H9 (cell line): ENCODE data around the gene RPS14. TPM values are rescaled to one million over a fixed set of nuclear protein-coding genes. Genes with fewer than 3 reads are reported as not detected.

Experiments used
- DNase-seq: peaks from one replicate; pipeline ENCODE4 v3.0.0-alpha.2; 2017
- H2AFZ ChIP-seq: one replicate; pipeline ENCODE4 v1.6.1; 2013; ENCODE audit warnings: mild to moderate bottlenecking, low read length, control low read depth, moderate library complexity
- H2AK5ac ChIP-seq: 2 replicates; pipeline ENCODE4 v1.6.1; 2013; ENCODE audit warnings: low read length, control low read depth, mixed read lengths; ENCODE audit not compliant: insufficient read length
- H2BK120ac ChIP-seq: one replicate; pipeline ENCODE4 v1.6.1; 2013; ENCODE audit warnings: low read depth, mild to moderate bottlenecking, low read length, control low read depth, inconsistent platforms; ENCODE audit not compliant: poor library complexity, severe bottlenecking
- H2BK12ac ChIP-seq: 2 replicates; pipeline ENCODE4 v1.6.1; 2013; ENCODE audit warnings: low read length, control low read depth, mixed read lengths, low read depth; ENCODE audit not compliant: insufficient read length
- H2BK15ac ChIP-seq: 2 replicates; pipeline ENCODE4 v1.6.1; 2013; ENCODE audit warnings: low read depth, low read length, control low read depth
- H2BK20ac ChIP-seq: one replicate; pipeline ENCODE4 v1.6.1; 2013; ENCODE audit warnings: low read depth, mild to moderate bottlenecking, low read length, control low read depth, inconsistent platforms; ENCODE audit not compliant: poor library complexity, severe bottlenecking
- H2BK5ac ChIP-seq: 2 replicates; pipeline ENCODE4 v1.6.1; 2013; ENCODE audit warnings: low read length, control low read depth, mixed read lengths; ENCODE audit not compliant: insufficient read length
- H3K14ac ChIP-seq: 2 replicates; pipeline ENCODE4 v1.6.1; 2013; ENCODE audit warnings: low read length, control low read depth; ENCODE audit not compliant: insufficient read depth
- H3K18ac ChIP-seq: 2 replicates; pipeline ENCODE4 v1.6.1; 2013; ENCODE audit warnings: low read depth, mild to moderate bottlenecking, mixed read lengths, low read length, control low read depth; ENCODE audit not compliant: insufficient read length
- H3K23ac ChIP-seq: 2 replicates; pipeline ENCODE4 v1.6.1; 2013; ENCODE audit warnings: low read length, control low read depth, mixed read lengths, low read depth; ENCODE audit not compliant: insufficient read length
- H3K23me2 ChIP-seq: 2 replicates; pipeline ENCODE4 v1.6.1; 2013; ENCODE audit warnings: low read depth, mild to moderate bottlenecking, mixed read lengths, low read length, control low read depth; ENCODE audit not compliant: insufficient read length, poor library complexity, severe bottlenecking
- H3K27ac ChIP-seq: 2 replicates; pipeline ENCODE4 v1.5.1; 2013; ENCODE audit warnings: low read length, control low read depth, mixed read lengths, low read depth; ENCODE audit not compliant: insufficient read length
- H3K27me3 ChIP-seq: 2 replicates; pipeline ENCODE4 v1.6.1; 2013; ENCODE audit warnings: low read length, control low read depth, inconsistent platforms; ENCODE audit not compliant: insufficient read depth
- H3K4ac ChIP-seq: 2 replicates; pipeline ENCODE4 v1.6.1; 2013; ENCODE audit warnings: low read depth, mild to moderate bottlenecking, control low read depth, inconsistent platforms, low read length, moderate library complexity
- H3K4me1 ChIP-seq: 2 replicates; pipeline ENCODE4 v1.6.1; 2013; ENCODE audit warnings: low read length, control low read depth, inconsistent platforms; ENCODE audit not compliant: insufficient read depth
- H3K4me2 ChIP-seq: 2 replicates; pipeline ENCODE4 v1.6.1; 2013; ENCODE audit warnings: low read length, control low read depth, mixed read lengths; ENCODE audit not compliant: insufficient read length, insufficient read depth
- H3K56ac ChIP-seq: 2 replicates; pipeline ENCODE4 v1.6.1; 2013; ENCODE audit warnings: low read depth, mild to moderate bottlenecking, mixed read lengths, low read length, control low read depth; ENCODE audit not compliant: insufficient read length
- H3K79me1 ChIP-seq: 2 replicates; pipeline ENCODE4 v1.6.1; 2013; ENCODE audit warnings: low read depth, mild to moderate bottlenecking, moderate library complexity, low read length, control low read depth, inconsistent platforms; ENCODE audit not compliant: insufficient read depth, poor library complexity, severe bottlenecking
- H3K79me2 ChIP-seq: 2 replicates; pipeline ENCODE4 v1.6.1; 2013; ENCODE audit warnings: low read length, control low read depth, inconsistent platforms; ENCODE audit not compliant: insufficient read depth
- H3K9ac ChIP-seq: 2 replicates; pipeline ENCODE4 v1.6.1; 2013; ENCODE audit warnings: low read length, control low read depth, mixed read lengths; ENCODE audit not compliant: insufficient read length; ENCODE audit errors: extremely low read depth
- H3K9me3 ChIP-seq: one replicate; pipeline ENCODE4 v1.6.1; 2013; ENCODE audit warnings: low read depth, low read length, inconsistent platforms; ENCODE audit not compliant: control insufficient read depth
- H3T11ph ChIP-seq: one replicate; pipeline ENCODE4 v1.6.1; 2013; ENCODE audit warnings: mild to moderate bottlenecking, low read length, control low read depth, inconsistent platforms
- H4K20me1 ChIP-seq: one replicate; pipeline ENCODE4 v1.6.1; 2013; ENCODE audit not compliant: control insufficient read depth, insufficient read length, insufficient read depth
- H4K5ac ChIP-seq: 2 replicates; pipeline ENCODE4 v1.6.1; 2013; ENCODE audit warnings: low read depth, mild to moderate bottlenecking, mixed read lengths, low read length, control low read depth; ENCODE audit not compliant: insufficient read length
- H4K8ac ChIP-seq: replicated peaks from 2 replicates; pipeline ENCODE4 v1.6.1; 2013; ENCODE audit warnings: low read length, control low read depth, mixed read lengths, low read depth; ENCODE audit not compliant: insufficient read length
- H4K91ac ChIP-seq: 2 replicates; pipeline ENCODE4 v1.6.1; 2013; ENCODE audit warnings: low read depth, mild to moderate bottlenecking, moderate library complexity, mixed read lengths, low read length, control low read depth; ENCODE audit not compliant: insufficient read length
- H3K27ac Mint-ChIP-seq, 3 experiments: 2 replicates in 2 of 3; 3 replicates in 1 of 3; pipeline ENCODE4 v1.8.0; 2020 to 2021; ENCODE audit warnings: mixed read lengths in 3 of 3, mild to moderate bottlenecking in 1 of 3, moderate library complexity in 1 of 3
- H3K27me3 Mint-ChIP-seq: 2 replicates; pipeline ENCODE4 v1.8.0; 2021; ENCODE audit warnings: low read depth, mild to moderate bottlenecking, moderate library complexity, mixed read lengths
- H3K36me3 Mint-ChIP-seq, 3 experiments: 2 replicates in 2 of 3; 3 replicates in 1 of 3; pipeline ENCODE4 v1.8.0; 2020 to 2021; ENCODE audit warnings: low read depth in 3 of 3, mixed read lengths in 3 of 3; ENCODE audit not compliant: insufficient read depth in 1 of 3
- H3K4me1 Mint-ChIP-seq, 2 experiments: 2 replicates each; pipeline ENCODE4 v1.8.0; 2020; ENCODE audit warnings: mixed read lengths in 2 of 2
- H3K4me3 Mint-ChIP-seq, 2 experiments: 2 replicates in 1 of 2; 3 replicates in 1 of 2; pipeline ENCODE4 v1.8.0; 2020 to 2021; ENCODE audit warnings: mild to moderate bottlenecking in 2 of 2, mixed read lengths in 2 of 2, moderate library complexity in 1 of 2
- H3K9me3 Mint-ChIP-seq, 2 experiments: 2 replicates in 1 of 2; 3 replicates in 1 of 2; pipeline ENCODE4 v1.8.0; 2020; ENCODE audit warnings: mild to moderate bottlenecking in 2 of 2, mixed read lengths in 2 of 2, moderate library complexity in 1 of 2
- CTCF ChIP-seq: fragments of 200-600 bp; sonication (generic); conservative IDR thresholded peaks from 3 replicates; pipeline ENCODE4 v1.8.0; 2021; ENCODE audit warnings: antibody characterized with exemption, mild to moderate bottlenecking
- WGBS: extraction: QIAGEN DNeasy Blood & Tissue Kit; methylation state at CpG from one replicate; pipeline ENCODE4 v1.1.7; 2013; ENCODE audit warnings: missing lambda C conversion rate, low lambda C conversion rate, mixed read lengths; ENCODE audit not compliant: insufficient read length; ENCODE audit errors: extremely low coverage; 5-methylcytosine and 5-hydroxymethylcytosine counted together
- total RNA-seq: library from RNA; stranded (reverse); gene quantifications from 2 replicates; pipeline ENCODE4 v1.2.1, GENCODE V29; 2021

RPS14 gene
- total RNA-seq, 1 experiment from 2014 or later = 2,533 TPM

GRCh38 chr5:150395688-150395975, 53.9 kb downstream of the RPS14 start:
- Histone ChIP-seq H2BK120ac (no peak overlapping the region), H3T11ph (no peak overlapping the region), H3K56ac (no peak overlapping the region), H3K4ac (no peak overlapping the region), H2BK15ac (no peak overlapping the region), H3K9ac (no peak overlapping the region), H4K5ac (no peak overlapping the region), H3K79me2 (no peaks in the 10 kb centered on the region), H2BK12ac (no peak overlapping the region), H4K91ac (no peak overlapping the region), H4K20me1 (peaks cover 2% of the 10 kb centered on the region), H3K4me1 (no peaks in the 10 kb centered on the region), H3K27ac (no peak overlapping the region), H3K27me3 (no peaks in the 10 kb centered on the region), H3K23me2 (no peaks in the 10 kb centered on the region), H3K23ac (no peak overlapping the region), H2AFZ (no peak overlapping the region), H3K9me3 (no peaks in the 10 kb centered on the region), H2BK20ac (no peak overlapping the region), H3K79me1 (no peaks in the 10 kb centered on the region), H4K8ac (no peak overlapping the region), H3K4me2 (no peak overlapping the region), H3K14ac (no peak overlapping the region), H2AK5ac (no peak overlapping the region), H3K18ac (no peak overlapping the region), H2BK5ac (no peak overlapping the region)
- Mint-ChIP-seq H3K4me1 (no peaks in the 10 kb centered on the region), H3K9me3 (no peaks in the 10 kb centered on the region), H3K27ac (0 out of 7 replicates have a peak overlapping the region, but pooled peaks of 1 of the 3 experiments have one; percentile 60), H3K27me3 (no peaks in the 10 kb centered on the region; the same call in 1 of the 2 replicates), H3K36me3 (peaks cover 54 to 94% (median 79%) of the 10 kb centered on the region in 3 experiments), H3K4me3 (no peak overlapping the region)
- whole genome bisulfite sequencing = no CpG with 5 or more reads among the region's 2 CpGs
- no peak for TF ChIP-seq CTCF
- DNase-seq = no peak
